Cardiac muscle cell (in vitro differentiated cells and primary cell): ENCODE measurements around the gene KRTAP16-1. TPM values are rescaled to one million over a fixed set of nuclear protein-coding genes. Genes with fewer than 3 reads are reported as not detected.
"Not testable (repeated sequence)": the region's sequence is repeated elsewhere in the genome, so short reads cannot be mapped to it uniquely, and the experiment has no call there.

Source experiments
- DNase-seq, 2 donors: peaks; one replicate each; pipeline versions ENCODE4 v3.0.0 to v3.0.0-alpha.2; 2010 to 2017; ENCODE audit warnings: low read depth in 1 of 2, low spot score in 1 of 2
- H3K27ac ChIP-seq: fragments of 200-600 bp; sonication (generic); 2 replicates; pipeline ENCODE4 v1.5.1; 2016
- H3K27me3 ChIP-seq: fragments of 200-600 bp; sonication (generic); 2 replicates; pipeline ENCODE4 v1.6.0; 2016; ENCODE audit warnings: control low read depth
- H3K36me3 ChIP-seq: fragments of 200-600 bp; sonication (generic); 2 replicates; pipeline ENCODE4 v1.5.1; 2016; ENCODE audit warnings: control low read depth
- H3K4me1 ChIP-seq: fragments of 200-600 bp; sonication (generic); 2 replicates; pipeline ENCODE4 v1.8.1; 2017; ENCODE audit warnings: low read depth, mild to moderate bottlenecking, mixed run types
- H3K4me3 ChIP-seq: fragments of 200-600 bp; sonication (generic); 2 replicates; pipeline ENCODE4 v1.5.1; 2016; ENCODE audit warnings: mild to moderate bottlenecking
- H3K9me3 ChIP-seq: fragments of 200-600 bp; sonication (generic); 2 replicates; pipeline ENCODE4 v1.5.1; 2017; ENCODE audit warnings: low read depth, mild to moderate bottlenecking, control low read depth
- polyA plus RNA-seq: library from polyadenylated mRNA; unstranded; fragments of >200 nt; fragmentation: Nextera tagmentation; extraction: Ambion mirVana; gene quantifications from 2 replicates; pipeline ENCODE4 v1.2.1, GENCODE V29; 2016
- total RNA-seq: library from RNA; depleted of rRNA; stranded (reverse); fragments of >200 nt; gene quantifications from 2 replicates; pipeline ENCODE4 v1.2.3, GENCODE V29; 2016
- TF ChIP-seq, protein P1 (sequence below): IDR thresholded peaks from 2 replicates; pipeline ENCODE4 v1.5.1; 2012; ENCODE audit warnings: low read depth, mild to moderate bottlenecking, low read length

The KRTAP16-1 gene, protein sequence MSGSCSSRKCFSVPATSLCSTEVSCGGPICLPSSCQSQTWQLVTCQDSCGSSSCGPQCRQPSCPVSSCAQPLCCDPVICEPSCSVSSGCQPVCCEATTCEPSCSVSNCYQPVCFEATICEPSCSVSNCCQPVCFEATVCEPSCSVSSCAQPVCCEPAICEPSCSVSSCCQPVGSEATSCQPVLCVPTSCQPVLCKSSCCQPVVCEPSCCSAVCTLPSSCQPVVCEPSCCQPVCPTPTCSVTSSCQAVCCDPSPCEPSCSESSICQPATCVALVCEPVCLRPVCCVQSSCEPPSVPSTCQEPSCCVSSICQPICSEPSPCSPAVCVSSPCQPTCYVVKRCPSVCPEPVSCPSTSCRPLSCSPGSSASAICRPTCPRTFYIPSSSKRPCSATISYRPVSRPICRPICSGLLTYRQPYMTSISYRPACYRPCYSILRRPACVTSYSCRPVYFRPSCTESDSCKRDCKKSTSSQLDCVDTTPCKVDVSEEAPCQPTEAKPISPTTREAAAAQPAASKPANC
- total RNA-seq (not detected in 2 replicates), polyA plus RNA-seq (not detected in 2 replicates)

DNA sequence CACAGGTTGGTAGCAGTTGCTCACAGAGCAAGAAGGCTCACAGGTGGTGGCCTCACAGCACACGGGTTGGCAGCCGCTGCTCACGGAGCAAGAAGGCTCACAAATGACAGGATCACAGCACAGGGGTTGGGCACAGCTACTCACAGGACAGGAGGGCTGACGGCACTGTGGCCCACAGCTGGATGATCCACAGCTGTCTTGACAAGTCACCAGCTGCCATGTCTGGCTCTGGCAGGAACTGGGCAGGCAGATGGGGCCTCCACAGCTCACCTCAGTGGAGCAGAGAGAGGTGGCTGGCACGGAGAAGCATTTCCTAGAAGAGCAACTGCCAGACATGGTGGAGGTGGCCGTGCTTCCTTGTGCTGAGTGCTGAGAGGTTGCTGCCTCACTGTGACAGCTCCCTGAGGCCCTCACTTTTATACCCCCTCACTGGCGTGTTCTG is at the start of gene KRTAP16-1:
KRTAP16-1 (minus strand) TSS at position 392 of the 442 bp plus-strand sequence; CDS start at position 336, 56 bp downstream.
- no peaks in the 10 kb centered on the region for H3K9me3 ChIP-seq
- no peak for DNase-seq
- no peaks in the 10 kb centered on the region for H3K4me1 ChIP-seq
- no peaks in the 10 kb centered on the region for H3K36me3 ChIP-seq
- H3K27me3 ChIP-seq: peaks cover 5% of the 10 kb centered on the region
- no peak within 1 kb of the TSS for H3K27ac ChIP-seq
- H3K4me3 ChIP-seq: no peak within 1 kb of the TSS
- TF ChIP-seq, protein P1, sequence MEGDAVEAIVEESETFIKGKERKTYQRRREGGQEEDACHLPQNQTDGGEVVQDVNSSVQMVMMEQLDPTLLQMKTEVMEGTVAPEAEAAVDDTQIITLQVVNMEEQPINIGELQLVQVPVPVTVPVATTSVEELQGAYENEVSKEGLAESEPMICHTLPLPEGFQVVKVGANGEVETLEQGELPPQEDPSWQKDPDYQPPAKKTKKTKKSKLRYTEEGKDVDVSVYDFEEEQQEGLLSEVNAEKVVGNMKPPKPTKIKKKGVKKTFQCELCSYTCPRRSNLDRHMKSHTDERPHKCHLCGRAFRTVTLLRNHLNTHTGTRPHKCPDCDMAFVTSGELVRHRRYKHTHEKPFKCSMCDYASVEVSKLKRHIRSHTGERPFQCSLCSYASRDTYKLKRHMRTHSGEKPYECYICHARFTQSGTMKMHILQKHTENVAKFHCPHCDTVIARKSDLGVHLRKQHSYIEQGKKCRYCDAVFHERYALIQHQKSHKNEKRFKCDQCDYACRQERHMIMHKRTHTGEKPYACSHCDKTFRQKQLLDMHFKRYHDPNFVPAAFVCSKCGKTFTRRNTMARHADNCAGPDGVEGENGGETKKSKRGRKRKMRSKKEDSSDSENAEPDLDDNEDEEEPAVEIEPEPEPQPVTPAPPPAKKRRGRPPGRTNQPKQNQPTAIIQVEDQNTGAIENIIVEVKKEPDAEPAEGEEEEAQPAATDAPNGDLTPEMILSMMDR: no peak

DNA sequence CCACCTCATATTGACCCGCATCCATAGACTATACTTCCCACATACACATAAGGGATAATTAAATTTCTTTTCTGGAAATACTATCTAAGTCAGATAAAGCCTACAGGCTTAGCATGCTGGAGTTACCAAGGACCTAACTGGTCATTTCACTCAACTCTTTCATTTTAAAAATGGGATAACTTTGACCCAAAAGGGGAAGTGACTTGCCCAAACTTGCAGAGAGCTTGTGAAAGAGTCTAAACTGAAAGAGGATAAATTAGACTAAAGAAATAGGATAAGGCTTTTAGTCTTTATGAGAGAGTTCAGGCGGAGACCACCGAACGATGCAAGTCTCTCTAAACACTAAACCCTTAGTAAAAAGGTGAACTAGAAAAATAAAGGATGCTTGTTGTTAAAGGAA is 45.4 kb upstream of the KRTAP16-1 start:
- Histone ChIP-seq H3K27me3 (no peaks in the 10 kb centered on the region), H3K4me3 (no peak overlapping the region), H3K36me3 (no peaks in the 10 kb centered on the region), H3K4me1 (no peaks in the 10 kb centered on the region), H3K27ac (no peak overlapping the region), H3K9me3 (no peaks in the 10 kb centered on the region)
- TF ChIP-seq, protein P1: no peak
- no peak for DNase-seq

DNA sequence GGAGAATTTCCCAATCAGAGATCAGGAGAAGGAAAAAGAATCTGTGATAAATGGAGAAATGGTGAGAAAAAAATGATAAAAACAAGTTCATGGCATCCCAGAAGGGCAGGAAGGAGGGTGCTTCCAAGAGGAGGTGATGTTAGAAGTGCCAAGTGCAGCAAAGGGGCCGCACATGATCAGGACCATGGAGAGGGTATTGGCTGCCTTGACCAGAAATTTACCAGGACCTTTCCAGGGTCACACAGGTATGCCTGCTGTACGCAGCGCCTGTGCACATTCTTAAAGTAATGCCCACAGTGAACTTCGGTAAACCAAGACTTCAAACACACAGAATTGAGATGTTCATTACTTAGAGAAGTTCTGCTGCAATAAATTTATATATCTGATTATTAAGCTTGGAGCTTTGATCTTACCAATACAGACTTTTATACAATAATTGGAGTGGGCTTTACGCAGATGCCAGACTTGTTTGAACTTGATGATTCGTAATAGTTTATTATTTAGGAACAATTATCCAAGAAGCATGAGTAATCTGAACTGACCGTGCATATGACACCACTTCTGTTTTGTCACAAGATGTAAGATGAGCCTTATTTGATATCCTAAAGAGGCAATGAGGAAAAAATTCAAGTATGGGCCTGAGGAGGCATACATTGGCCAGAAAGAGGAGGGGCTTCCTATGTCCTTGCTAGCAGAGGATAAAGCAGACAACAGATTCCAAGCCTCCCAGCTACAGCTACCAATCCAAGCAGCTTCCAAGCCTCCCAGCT is 43.7 kb upstream of the KRTAP16-1 start:
- no peak overlapping the region for H3K27ac ChIP-seq
- no peaks in the 10 kb centered on the region for H3K4me1 ChIP-seq
- no peak overlapping the region for H3K4me3 ChIP-seq
- no peaks in the 10 kb centered on the region for H3K36me3 ChIP-seq
- TF ChIP-seq, protein P1: no peak
- peak in 1 of 2 donors; percentile 28 for DNase-seq
- H3K9me3 ChIP-seq: no peaks in the 10 kb centered on the region
- no peaks in the 10 kb centered on the region for H3K27me3 ChIP-seq

DNA sequence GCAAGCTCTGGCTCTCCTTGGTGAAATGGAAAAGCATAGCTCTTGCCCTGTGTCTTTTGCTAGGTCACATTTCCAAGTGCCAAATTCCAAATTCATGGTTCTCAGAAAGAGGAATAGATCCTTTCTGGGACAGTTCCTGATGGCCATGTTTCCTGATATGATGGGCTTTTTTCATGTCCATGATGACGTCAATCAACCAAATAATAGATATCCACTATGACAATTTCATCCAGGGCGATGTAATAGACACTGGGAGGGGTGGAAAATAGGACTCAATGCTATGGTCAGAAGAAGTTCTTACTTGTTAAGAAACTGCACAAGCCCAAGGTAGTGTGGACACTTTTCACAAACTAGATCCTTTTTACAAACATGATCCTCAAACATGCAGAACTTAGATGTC is 42.1 kb upstream of the KRTAP16-1 start:
- Histone ChIP-seq H3K27ac (no peak overlapping the region), H3K9me3 (no peaks in the 10 kb centered on the region), H3K4me3 (no peak overlapping the region), H3K4me1 (no peaks in the 10 kb centered on the region), H3K36me3 (no peaks in the 10 kb centered on the region), H3K27me3 (no peaks in the 10 kb centered on the region)
- TF ChIP-seq, protein P1: no peak
- no peak for DNase-seq

DNA sequence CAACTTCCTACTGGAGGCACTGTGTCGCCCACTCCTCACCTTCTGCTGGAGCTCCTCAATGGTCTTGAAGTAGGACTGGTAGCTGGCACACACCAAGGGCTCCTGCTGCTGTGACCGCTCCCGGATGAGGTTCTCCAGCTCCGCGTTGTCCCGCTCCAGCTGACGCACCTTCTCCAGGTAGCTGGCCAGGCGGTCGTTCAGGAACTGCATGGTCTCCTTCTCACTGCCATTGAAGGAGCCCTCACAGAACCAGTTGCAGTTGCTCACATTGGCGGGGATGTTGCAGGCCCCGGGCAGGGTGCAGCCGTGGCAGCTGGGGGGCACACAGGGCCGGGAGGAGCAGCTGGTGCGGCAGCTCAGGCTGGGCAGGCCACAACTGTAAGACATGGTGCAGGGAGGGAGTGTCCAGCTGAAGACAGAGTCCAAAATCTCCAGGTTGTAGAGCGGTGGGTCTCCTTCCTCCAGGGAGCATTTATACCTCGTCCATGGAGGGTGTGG is 41.3 kb upstream of the KRTAP16-1 start, which contains the start of gene KRT33A:
KRT33A (minus strand) TSS at position 448 of the 498 bp plus-strand sequence; CDS start at position 387, 61 bp downstream.
- not testable (repeated sequence) for H3K4me3 ChIP-seq, H3K9me3 ChIP-seq, H3K27me3 ChIP-seq, H3K36me3 ChIP-seq, H3K27ac ChIP-seq, H3K4me1 ChIP-seq, DNase-seq
